HG02840 (cell line): ENCODE results near the gene TNS1.

ENCODE experiments used
- ATAC-seq: cut with Tn5 transposase; IDR thresholded peaks from one replicate; pipeline ENCODE4 v1.9.1; 2021; ENCODE audit warnings: mild to moderate bottlenecking, moderate library complexity, moderate number of reproducible peaks; ENCODE audit not compliant: unreplicated experiment, low FRiP score

TNS1 gene

GRCh38 chr2:218002143-218002844, 501 bp downstream of the TNS1 start:
- ATAC-seq, result no peak

DNA sequence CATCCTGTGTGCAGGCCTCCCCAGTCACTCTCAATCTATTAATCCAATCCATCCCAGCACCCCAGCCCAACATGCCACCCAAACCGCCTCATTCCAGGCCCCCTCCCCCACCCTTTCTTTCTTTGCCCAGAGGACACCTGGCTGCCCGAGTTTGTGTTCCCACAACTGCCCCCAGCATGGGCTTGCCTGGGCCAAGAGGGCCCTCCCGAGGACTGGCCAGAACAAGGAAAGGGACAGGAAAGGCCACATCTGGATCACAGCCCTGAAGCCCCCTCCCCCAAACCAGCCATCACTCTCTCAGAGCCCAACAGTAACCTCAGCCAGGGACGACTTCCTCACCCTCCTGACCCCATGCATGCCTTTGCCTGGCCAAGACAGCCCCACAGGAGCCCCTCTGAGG, 1.2 kb downstream of the TNS1 start:
- no peak for ATAC-seq

DNA sequence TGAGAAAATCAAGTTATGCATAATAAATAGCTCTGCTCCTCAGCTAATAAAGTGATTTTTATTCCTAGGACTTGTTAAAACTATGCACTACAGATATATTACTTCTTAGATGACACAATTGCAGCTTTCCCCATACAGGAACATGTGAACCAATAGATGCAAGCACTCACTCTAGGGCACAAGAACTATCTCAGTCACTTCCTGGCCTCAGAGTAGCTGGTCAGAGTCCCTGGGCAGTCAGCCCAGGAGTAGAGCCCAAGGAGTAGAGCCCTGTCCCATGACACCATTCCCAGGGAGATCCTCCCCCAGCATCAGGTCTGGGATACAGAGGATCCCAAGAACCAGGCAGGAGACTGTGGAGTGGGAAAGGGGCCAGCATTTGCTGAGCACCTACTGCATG, 2.7 kb downstream of the TNS1 start:
- no peak for ATAC-seq

DNA sequence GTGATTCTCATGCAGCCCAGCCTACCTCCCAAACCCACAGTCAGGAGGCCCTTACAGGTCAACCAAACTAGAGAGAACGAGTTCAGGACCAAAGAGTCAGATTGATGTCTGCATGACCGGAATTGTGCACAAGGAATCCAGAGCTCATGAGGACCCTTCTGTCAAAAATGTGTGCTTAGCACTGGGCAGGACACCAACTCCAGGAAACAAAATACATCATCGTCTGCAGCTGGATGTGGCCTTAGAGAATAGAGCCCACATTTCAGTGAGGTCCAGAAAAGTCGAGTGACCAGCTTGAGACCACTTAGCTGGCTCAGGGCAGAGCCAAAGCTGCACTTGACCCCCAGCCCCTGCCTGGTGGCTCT, 3.2 kb downstream of the TNS1 start:
- no peak for ATAC-seq

- ATAC-seq, result no peak
Measured at GRCh38 chr2:217998926-217999594, 3.7 kb downstream of the TNS1 start.

GRCh38 chr2:217997510-217997909, 5.3 kb downstream of the TNS1 start:
- ATAC-seq, result no peak

DNA sequence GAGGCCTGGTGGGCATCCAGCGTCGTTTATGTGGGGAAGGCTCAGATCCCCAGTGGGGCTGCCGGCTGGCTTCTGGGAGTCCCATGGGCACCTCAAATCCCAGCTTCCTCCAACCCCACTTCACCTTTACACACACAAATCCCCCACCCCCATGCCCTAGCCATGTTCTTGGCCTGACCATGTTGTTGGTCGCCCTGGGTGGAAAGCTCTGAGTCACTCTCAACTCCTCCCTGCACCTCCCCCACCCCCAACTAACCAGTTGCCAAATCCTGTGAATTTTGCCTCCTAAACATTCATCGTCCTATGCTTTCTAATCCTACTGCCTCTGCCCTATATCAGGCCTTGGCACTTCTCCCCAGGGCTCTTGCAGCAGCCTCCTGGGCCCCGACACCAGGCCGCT, 6.4 kb downstream of the TNS1 start:
- ATAC-seq, result no peak

GRCh38 chr2:217995731-217996231, 7.0 kb downstream of the TNS1 start:
- no peak for ATAC-seq

GRCh38 chr2:217994776-217995274, 8.0 kb downstream of the TNS1 start:
- ATAC-seq, result no peak

DNA sequence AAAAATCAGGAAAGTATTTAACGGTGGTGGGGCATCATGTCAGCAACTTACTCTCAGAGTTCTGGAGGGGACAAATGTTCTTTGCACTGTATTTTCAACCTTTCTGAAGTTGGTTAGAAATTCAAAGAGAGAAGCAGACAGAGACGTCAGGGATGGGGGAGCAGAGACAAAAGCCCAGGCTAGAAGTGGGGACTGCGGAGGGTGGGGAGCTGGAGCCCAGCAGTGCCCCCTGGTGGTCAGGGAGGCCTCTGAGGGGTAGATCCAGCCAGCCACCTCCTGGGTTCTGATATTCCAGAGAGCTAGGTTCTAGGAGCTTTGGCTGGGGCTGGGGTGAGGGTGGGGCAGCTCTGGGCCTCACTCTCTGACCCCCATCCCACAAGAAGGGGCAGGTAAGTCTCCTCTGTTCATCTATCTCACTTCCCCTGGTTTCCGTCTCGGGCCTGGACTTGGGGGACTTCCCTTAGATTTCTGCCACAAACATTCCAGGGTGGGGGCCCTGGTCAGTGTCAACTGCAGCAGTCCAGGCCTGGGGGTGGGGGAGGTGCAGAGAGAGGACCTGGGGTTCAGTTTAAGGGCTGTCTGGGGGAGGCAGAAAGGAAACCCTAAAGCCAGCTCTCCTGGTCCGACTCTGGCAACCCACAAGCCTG, 8.9 kb downstream of the TNS1 start:
- ATAC-seq, result no peak

- ATAC-seq, result no peak
Measured at GRCh38 chr2:217993138-217993537, 9.7 kb downstream of the TNS1 start.

- ATAC-seq, result no peak
Measured at GRCh38 chr2:217992061-217992460, 10.7 kb downstream of the TNS1 start.

DNA sequence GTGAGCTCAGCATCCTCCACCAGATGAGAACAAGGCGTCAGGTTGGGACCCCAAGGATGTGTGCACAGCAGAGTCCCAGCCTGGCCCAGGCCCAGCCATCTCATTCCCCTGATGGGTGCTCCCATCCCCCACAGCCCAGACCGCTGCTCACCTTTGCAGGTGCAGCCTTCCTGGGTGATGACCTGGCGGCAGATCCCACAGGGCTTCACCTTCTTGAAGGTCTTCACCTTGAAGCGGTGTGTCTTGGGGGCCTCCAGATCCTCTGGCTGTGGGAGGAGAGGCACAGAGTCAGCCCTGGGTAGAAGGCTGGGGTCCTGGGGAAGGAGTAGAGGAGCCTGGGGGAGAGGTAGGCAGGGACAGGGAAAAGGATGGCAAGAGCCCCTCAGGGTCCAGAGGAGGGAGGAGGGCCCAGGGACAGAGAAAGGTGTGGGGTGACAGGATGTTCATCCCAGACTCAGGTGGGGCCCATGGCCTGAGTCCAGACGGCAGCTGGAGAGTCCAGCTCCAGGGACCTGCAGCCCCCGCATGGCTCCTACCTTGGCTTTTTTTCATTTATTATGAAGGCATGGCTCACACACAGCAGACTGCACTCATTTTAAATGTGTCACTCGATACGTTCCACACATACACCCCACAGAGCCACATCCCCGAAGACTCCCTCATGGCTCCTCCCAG, 11.9 kb downstream of the TNS1 start:
- no peak for ATAC-seq

- ATAC-seq, result no peak
Measured at GRCh38 chr2:217990389-217990788, 12.4 kb downstream of the TNS1 start.

GRCh38 chr2:217989221-217989948, 13.4 kb downstream of the TNS1 start:
- no peak for ATAC-seq

- no peak for ATAC-seq
Measured at GRCh38 chr2:217988840-217989204, 14.0 kb downstream of the TNS1 start.

DNA sequence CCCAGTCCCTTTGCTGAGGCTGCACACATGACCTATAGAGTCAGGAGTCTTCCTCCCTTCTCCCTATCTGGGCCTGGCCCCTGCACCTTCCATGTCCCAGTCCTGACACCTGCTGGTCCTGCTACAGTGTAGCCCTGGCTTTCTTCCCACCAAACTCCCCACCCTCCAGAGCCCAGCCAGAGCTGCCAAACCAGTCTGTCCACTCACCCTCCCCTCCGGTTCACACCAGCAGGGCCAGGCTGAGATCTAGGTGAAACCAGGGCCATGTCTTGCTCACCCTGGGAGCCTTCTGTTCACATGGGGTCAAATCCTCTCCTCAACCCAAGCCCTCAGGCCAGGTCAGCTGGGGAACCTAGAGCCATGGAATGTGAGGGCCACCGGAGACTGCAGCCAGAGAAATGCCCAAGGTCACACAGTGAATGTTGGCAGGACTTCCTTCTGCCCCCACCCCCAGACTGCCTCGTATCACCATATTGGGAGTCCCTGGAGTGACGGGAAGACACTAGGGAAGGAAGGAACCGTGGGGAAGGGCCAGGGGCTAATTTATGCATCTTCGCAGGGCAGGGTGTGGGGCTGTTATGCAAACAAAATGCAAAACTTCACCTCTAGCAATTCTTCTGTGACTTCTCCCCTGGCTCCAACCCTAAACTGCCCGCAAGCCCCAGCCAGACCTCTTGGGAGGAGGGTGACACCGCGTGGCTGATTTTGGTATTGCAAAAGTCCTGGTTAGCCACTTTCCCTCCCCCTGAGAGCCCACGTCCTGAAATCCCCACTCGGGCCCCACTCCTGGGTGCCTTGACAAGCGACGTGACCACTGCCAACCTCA, 14.6 kb downstream of the TNS1 start:
- no peak for ATAC-seq

- no peak for ATAC-seq
Measured at GRCh38 chr2:217987391-217987790, 15.4 kb downstream of the TNS1 start.

- ATAC-seq, result no peak
Measured at GRCh38 chr2:217986256-217986961, 16.4 kb downstream of the TNS1 start.
